HG02981 (cell line): Measurements from ENCODE around the gene SLC22A31.
"Not testable (repeated sequence)": the region's sequence is repeated elsewhere in the genome, so short reads cannot be mapped to it uniquely, and the experiment has no call there.

Experiments used
- ATAC-seq: cut with Tn5 transposase; IDR thresholded peaks from one replicate; pipeline ENCODE4 v1.9.1; 2021; ENCODE audit warnings: mild to moderate bottlenecking, moderate library complexity; ENCODE audit not compliant: unreplicated experiment

SLC22A31 gene

GRCh38 chr16:89167425-89167941 is 32.9 kb downstream of the SLC22A31 start:
- ATAC-seq = no peak

- ATAC-seq = no peak
Observed at GRCh38 chr16:89166696-89167424, 33.5 kb downstream of the SLC22A31 start.

- ATAC-seq = not testable (repeated sequence)
Observed at GRCh38 chr16:89165681-89165979, 34.7 kb downstream of the SLC22A31 start.

- ATAC-seq = no peak
Observed at GRCh38 chr16:89164847-89165680, 35.3 kb downstream of the SLC22A31 start.

- no peak for ATAC-seq
Observed at GRCh38 chr16:89164436-89164835, 35.9 kb downstream of the SLC22A31 start.

GRCh38 chr16:89163297-89163696 is 37.0 kb downstream of the SLC22A31 start:
- ATAC-seq = no peak

GRCh38 chr16:89161763-89162713 is 38.3 kb downstream of the SLC22A31 start:
- no peak for ATAC-seq

GRCh38 chr16:89160977-89161701 is 39.2 kb downstream of the SLC22A31 start:
- ATAC-seq = no peak

GRCh38 chr16:89159850-89160354 is 40.4 kb downstream of the SLC22A31 start:
- ATAC-seq = no peak

GRCh38 chr16:89159066-89159849 is 41.1 kb downstream of the SLC22A31 start:
- no peak for ATAC-seq

GRCh38 chr16:89157778-89158177 is 42.6 kb downstream of the SLC22A31 start:
- ATAC-seq = no peak

GRCh38 chr16:89156740-89157645 is 43.3 kb downstream of the SLC22A31 start:
- no peak for ATAC-seq

- no peak for ATAC-seq
Observed at GRCh38 chr16:89155851-89156739, 44.2 kb downstream of the SLC22A31 start.

GRCh38 chr16:89155184-89155679 is 45.1 kb downstream of the SLC22A31 start:
- ATAC-seq = no peak

- no peak for ATAC-seq
Observed at GRCh38 chr16:89154390-89155183, 45.8 kb downstream of the SLC22A31 start.

GRCh38 chr16:89153848-89154271 is 46.5 kb downstream of the SLC22A31 start:
- no peak for ATAC-seq
